DMS79 treated with DMSO at 0.1 percent for 48 hours (cell line): ENCODE data around the gene TBL1XR1.

ENCODE experiments used
- DNase-seq: peaks from one replicate; lab custom pipeline; 2025; lab: John Stamatoyannopoulos, UW

Gene TBL1XR1

DNA sequence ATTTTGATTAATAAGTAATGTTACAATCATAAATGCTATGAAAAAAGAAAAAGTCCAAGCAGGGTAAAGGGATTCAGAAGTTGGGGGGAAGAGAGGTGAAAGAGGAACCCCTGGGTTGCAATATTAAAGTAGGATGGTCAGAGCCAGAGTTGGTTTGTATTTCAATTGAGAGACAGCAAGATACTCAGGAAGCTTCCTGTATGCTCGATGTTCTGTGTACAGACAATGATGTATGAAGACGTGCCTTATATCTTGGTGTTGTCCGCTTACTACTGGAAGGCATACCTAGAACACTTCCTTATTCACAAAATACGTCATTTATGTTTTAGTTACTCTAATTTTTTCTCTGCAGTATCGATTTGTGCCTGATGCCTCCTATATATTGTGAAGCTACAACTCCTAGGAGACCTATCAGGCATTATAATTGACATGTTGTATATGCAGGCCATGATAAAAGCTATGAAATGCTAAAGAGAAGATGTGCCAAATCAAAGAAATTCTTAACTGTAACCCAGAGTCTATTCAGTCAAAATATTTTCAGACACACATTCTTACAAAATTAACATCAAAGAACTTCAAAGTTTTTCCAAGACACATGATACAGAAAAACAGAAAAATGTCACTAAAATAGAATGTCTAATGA is 87.5 kb downstream of the TBL1XR1 start:
- no peak for DNase-seq

DNA sequence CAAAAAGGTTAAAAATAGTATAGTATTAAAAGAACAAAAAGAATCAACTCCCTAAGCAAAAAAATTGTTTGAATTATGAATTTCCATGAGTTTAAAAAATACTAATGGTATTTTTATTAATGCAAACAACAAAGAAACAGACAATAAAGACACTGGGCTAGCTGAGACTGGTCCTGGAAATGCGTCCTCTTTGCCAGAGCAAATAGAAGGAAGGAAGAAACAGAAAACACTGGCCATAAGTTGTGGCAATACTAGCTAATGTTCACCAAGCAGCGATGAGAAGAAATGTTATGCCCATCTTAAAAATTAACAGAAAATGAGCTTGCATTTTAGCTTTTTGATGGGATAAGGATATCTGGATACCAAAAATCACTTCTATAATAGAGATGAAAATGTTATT is 88.6 kb downstream of the TBL1XR1 start:
- DNase-seq = no peak

DNA sequence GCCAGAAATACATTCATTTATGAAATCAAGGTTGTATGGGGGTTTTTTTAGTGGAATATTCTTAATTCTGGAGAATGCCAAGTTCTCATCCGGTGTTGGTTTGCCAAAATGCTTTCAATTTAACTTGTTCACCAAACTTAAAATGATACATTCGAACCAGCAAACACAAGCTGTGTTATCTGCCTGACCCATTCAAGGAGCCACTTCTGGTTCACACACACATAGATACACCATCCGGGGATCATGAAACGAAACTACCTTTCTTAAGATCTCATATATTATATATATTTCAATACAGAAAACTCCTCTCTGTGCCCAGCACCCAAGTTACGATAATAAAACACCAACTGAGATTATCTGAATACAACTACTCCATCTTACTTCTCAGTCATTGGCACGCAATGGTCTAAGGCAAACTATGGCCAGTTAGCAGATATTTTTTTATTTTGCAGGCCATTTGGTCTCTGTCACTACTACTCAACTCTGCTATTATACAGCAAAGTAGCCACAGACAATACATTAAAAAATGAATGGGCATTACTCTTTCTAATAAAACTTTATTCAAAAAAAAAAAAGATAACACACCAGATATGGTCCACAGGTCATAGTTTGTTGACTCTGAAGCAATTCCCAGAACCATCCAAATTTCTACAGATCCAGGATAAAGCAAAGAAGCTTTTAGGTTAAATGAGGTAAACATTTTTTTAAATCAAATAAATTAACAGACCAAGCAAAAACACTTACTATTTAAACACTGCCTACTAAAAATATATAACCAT is 89.6 kb downstream of the TBL1XR1 start:
- no peak for DNase-seq

DNA sequence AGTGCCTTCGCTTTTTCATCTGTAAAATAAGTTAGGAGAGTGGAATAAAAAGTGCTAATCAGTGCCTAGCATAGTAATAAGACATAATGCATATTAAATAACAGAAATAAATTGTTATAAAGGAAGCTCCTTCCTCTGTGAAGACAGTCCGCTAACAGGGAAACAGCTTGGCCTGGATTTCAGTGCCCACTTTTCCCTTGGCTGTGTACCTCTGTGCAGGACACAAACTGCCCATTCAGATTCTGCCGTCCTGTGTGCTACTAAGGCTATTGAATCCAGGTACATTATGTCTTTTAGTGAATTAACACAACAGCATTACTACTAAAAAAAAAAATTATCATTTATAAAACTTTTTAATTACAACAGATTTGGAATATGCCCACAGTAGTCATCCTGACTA is 90.7 kb downstream of the TBL1XR1 start:
- DNase-seq = no peak

DNA sequence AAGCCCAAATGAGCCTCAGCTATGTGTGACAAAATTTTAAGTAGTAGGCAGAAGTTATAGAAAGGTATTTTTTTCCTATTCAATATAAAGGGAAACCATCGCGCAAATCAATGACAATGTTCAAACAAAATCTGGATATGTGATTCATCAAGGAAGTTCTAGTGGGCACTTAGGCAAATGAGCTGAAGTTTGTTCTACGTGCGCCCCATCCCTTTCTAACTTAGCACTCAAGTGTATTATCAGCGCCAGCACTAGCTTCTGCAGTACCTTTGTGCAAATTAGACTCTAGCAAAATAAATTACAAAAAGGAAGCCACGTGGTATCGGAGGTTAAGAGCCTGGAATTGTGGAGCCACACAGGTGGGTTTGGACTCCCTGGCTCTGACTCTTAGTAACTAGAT is 91.1 kb downstream of the TBL1XR1 start:
- no peak for DNase-seq

DNA sequence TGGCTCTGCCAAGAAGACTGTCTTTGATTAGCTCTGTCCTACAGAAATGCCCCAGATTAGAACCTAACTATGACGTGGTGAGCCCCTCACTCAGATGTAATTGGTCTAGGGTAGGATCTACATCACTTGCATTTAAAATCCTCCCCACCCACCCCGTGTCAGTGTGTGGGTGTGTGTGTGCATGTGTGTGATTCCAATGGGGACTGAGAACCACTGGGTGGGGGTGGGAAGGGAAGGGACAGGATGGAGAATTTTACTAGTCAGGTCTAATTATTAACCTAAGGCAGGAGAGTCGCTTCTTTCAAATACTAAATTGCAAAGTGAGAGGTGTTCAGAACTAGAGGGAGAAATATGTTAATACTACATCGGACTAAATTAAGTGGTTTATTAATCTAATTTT is 91.7 kb downstream of the TBL1XR1 start:
- no peak for DNase-seq

DNA sequence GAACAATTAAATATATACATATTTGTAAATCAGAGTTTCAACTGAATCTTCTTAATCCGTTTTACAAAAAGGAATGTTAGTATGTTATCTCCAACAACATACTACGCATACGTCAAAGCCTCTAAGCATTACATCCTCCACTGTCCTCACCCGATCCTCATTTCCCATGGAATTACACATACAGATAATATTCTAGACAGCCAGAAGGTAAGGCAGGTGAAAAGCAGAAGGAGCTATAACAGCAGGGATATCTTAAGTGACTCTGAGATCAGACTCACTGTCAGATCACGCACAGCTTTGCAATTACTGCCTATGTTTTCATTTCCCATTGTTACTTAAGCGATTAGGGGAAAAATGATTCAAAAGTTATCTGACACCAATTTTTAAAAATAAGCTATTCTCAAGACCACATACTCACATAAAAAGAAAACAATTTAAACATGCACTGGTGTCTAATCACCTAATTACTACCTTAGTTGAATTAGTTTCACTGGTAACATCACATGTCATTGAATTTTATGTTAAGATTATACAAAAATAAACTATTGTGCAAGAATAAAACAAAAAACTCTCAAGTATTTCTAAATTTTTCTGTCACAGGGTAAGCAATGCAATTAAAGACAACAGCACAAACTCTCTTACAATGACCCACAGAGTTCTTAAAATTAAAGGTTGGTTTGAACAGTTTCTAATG is 92.8 kb downstream of the TBL1XR1 start:
- no peak for DNase-seq

DNA sequence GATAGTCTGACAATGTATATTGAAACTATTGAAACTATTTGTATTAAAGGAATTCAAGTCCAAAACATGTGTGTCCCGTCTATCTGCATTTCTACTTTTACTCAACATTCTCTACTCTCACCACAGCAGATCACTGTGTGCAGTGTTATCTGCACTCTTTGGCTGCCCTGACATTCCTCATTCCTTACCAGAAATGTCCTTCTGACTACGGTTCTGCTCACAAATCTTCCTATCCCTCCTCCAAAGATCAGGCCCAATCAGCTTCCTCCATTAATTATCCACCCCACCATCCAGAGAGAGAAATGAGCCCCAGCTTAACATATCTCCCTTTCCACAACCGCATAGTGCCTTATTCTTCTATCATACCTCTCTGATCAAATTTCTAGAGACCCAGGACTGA is 94.7 kb downstream of the TBL1XR1 start:
- DNase-seq = no peak

DNA sequence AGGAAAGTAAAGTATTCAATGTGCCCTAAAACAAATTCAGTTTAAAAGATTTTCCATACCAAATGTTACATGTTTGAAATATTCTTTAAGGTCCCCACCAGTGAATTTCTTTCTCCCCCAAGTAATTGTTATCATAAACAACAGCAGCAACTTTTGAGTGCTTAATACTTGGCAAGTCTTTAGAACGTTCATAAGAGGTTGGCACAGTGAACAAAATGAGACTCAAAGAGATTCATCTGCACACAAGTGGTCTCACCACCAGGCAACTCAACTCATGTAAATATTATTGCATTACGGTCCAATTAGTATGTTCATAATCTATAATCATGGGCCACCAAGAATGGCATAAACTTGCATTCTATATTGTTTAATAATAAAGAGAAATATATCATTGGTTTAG is 98.7 kb downstream of the TBL1XR1 start:
- no peak for DNase-seq

DNA sequence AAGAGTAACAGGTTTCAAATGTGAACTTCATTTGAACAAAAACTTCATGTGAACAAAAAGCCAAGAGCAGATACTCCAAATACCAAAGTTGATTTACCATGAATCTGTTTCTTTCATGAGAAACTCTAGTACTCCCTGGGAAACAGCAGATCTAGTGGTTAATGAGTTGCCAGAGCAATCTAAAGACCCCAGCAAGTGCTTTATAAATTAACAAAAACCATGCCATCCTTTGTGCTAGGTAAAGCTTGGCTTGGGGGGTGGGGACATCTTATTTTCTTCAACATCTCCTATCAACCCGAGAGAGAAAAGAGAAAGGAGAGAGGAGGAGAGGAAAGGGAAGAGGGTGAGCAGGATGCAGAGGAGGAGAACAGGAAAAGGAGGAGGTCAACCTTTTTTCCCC is 100.7 kb downstream of the TBL1XR1 start:
- DNase-seq = no peak

DNA sequence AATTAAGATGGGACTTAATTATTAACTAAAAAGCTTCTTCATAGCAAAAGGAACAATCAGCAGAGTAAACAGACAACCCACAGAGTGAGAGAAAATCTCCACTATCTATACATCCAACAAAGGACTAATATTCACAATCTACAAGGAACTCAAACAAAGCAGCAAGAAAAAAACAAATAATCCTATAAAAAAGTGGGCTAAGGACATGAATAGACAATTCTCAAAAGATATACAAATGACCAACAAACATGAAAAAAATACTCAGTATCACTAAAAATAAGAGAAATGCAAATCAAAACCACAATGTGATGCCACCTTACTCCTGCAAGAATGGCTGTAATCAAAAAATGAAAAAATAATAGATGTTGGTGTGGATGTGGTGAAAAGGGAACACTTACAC is 103.3 kb downstream of the TBL1XR1 start:
- DNase-seq = no peak

DNA sequence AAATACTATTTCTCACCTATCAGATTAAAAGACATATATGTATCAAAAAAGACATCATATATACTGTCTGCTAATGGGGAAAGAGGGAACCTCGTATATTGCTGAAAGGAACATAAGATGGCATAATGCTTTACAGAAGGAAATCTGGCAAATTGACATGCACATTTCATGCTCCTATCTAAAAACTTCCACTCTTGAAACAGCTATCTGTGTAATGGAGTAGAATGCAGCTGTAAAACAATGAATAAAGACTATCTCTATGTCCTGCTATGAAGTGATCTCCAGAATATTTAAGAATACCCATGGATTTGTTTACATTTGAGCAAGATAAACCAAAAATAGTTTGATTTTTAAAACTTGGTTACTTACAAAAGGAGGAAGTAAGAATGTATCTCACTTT is 107.4 kb downstream of the TBL1XR1 start:
- no peak for DNase-seq

DNA sequence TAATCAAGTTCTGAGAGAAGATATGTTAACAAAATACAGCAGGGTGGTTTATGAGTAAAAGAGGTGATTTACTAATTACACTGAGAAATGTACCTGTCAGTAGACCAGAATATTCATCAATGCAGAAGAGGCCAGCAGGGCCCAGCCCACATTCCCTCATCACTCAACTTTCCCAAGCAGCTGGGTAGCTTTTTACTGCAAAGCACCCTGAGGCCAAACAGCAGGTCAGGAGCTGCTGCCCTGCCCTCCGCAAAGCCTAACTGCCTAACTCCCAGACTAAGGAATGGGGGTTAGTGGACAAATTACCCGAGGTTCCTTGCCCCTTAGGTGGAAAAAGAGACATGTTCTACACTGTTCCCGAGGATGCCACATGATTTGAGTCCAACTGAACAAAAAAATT is 108.2 kb downstream of the TBL1XR1 start:
- no peak for DNase-seq

DNA sequence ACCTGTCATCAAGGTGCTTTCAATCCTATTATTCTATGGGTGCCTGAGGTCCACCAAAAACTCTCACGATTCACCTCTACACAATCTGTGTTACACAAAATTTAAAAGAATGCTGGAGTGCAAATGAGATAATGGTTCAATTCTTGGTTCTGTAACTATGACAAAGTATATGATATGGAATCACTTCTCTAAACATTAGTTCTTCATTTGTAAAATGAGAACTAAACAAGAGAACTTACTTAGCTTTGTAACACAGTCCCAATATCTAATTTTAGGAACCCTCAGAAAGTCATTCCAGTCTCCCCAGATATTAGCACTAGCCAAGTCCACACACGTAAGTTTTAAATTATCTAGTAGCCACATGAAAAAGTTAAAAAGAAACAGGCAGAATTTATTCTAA is 111.5 kb downstream of the TBL1XR1 start:
- DNase-seq = no peak

DNA sequence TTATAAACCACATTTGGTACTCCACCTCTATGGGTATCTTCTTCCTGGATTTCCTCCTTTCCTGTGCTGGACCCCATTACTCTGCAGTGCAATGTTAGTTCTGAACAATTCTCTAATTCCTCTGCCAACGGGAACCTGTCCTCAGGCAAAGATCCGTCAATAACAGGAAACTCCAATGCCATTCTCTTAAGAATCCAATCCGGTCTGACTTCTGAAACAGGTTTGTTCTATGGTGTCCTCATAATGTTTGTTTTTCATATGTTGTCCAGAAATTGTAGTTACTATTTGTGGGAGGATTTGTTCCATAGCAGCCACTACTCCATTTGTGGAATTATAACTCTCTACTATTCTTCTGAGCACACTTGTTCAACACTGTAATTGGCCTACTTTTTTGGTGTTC is 112.7 kb downstream of the TBL1XR1 start:
- no peak for DNase-seq

DNA sequence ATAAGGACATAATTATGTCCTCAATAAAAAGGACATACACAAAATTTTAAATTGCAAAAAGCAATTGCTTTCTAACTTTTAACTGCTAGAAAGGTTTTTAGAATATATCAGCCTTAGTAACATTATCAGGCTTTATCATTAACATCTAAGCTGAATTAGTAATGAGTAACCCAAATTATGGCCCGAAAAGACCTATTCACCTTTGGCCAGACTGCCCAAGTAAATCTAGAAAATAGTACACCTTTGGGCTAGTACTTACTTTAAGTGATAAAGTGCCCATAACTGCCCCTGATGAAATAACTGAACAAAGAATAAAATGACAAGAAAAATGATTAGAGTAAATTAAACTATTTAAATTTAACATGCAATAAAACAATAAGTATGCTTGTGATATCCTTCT is 117.2 kb downstream of the TBL1XR1 start:
- no peak for DNase-seq

DNA sequence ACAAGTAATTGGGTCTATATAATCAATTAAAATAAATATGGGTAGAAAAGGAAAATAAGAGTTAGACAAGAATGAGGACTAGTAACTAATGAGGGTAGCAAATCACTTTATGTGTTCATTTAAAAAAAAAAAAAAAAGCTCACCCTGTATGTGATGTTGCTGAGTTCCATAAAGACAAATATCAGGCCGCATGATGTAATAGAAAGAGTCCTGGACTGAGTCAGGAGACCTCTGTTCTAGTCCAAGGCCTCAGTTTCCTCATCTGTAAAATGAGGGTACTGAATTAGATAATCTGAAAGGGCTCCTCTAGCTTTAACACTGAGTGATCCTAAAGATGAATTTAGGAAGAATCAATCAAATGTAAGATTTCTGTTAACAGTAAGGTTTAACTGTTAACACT is 117.6 kb downstream of the TBL1XR1 start:
- no peak for DNase-seq

DNA sequence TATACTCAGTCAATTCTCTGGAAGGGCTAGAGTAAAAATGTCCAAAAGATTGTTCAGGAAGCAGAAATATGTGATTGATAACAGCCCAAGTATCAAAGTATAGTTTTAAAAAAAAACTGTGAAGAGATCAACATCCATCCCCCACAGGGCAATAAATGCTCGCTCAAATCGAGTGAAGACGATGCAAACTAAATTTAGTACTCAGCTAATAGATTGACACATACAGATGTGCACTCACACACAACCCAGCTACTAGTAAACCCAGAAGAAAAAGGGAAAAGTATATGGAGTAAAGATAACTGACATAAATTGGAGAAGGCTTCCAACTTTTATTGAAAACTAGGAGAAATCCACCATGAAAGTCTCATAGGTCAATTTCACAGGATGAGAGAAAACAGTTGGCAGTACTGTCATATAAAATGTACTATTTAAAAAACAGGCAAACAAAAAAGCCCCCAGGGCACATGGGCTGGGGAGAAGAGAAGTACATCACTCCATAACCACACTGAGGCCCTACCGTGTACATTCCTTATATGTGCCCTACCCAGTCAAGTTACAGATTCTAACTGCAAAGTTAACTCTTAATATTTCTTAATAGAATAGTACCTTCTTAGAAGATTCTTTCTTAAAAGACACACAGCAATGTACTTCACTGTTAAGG is 125.7 kb downstream of the TBL1XR1 start:
- no peak for DNase-seq

DNA sequence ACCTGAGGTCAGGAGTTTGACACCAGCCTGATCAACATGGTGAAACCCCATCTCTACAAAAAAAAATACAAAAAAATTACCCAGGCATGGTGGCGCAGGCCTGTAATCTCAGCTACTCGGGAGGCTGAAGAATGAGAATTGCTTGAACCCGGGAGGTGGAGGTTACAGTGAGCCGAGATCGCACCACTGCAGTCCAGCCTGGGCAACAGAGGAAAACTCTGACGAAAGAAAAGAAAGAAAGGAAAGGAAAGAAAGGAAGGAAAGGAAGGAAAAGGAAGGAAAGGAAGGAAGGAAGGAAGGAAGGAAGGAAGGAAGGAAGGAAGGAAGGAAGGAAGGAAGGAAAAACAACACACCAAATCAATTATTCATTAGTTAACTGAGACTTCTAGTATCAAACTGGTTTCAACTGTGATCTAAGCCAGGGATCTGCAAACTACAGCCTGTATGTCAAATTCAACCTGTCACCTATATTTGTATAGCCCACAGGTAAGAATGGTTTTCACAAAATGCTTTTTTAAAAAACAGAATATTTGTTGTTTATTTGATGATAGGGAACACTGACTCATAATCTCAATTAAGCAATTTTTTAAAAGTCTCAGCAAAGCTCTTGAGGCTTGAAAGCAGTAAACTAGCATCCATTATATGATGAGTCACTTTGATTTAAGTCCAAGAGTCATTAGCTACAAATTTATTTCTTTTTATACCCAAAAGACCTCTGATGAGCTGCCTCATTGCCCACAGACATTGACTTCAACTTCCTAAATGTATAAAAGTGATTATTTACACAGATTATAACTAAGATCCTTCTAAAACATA is 127.6 kb downstream of the TBL1XR1 start:
- DNase-seq = no peak

DNA sequence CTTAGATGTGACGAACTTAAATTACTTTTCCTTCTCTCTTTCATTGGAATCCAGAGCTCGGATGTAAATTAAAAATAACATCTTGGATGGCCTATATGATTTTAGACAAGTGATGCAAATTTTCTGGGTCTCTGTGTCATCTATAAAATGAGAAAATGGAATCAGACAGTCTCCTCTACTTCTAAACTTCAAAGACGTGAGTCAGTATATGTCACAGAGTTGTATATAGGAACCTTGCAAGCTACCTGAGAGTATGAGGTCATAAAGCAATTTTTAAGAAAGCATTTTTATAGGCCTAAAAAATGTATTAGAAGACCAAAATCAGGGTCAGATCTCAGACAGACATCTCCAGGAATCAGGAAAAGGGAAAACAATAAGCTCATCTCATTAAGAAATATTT is 128.3 kb downstream of the TBL1XR1 start:
- no peak for DNase-seq

DNA sequence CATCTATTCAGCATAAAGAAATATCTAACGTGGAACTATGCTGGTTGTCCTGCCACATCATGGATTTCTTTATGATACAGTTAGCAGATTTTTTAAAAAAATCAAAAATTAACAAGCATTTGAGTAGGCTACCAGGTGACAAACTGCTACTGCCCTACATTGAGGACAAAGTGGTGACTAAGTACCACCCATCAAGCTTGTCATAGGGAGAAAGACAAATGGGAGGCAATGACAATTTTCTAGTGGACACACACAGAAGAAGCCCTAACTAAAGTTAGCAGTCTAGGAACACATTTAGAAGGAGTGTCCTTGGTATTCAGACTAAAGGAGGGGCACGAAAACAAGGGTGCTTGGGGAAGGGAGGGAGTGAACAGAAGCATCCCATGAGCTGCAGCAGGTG is 131.2 kb downstream of the TBL1XR1 start:
- no peak for DNase-seq
